CD4-positive, alpha-beta T cell treated with Interleukin-21 for 1 hour (primary cell): ENCODE results near the gene QTRT2.

Source experiments
- DNase-seq: peaks from one replicate; pipeline ENCODE4 v3.0.0-alpha.2; 2020

Gene QTRT2

GRCh38 chr3:114127517-114127916, 71.0 kb downstream of the QTRT2 start:
- no peak for DNase-seq

GRCh38 chr3:114128231-114128630, 71.7 kb downstream of the QTRT2 start:
- DNase-seq, result no peak

- no peak for DNase-seq
Observed at GRCh38 chr3:114128826-114129225, 72.3 kb downstream of the QTRT2 start.

GRCh38 chr3:114132500-114132899, 76.0 kb downstream of the QTRT2 start:
- no peak for DNase-seq

DNA sequence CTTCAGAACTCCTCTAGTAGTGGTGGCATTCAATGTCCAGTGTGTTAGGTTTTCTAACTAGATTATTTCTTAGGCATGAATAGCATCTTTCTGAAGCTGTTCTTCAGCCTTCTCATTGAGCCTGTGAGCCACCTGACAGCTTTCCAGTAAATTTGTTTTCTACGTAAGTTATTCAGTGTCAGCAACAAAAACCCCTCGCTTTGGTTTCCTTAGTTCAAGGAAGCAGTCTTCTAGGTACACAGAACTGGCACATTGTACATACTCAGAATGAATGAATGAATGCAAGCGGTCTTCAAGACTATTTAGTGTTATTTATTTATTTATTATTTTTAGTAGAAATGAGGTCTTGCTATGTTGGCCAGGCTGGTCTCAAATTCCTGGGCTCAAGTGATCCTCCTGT, 77.4 kb downstream of the QTRT2 start:
- DNase-seq, result no peak
